Renal cortex interstitium (tissue), 15 donors: Measurements from ENCODE around the gene CPB2. TPM values are rescaled to one million over a fixed set of nuclear protein-coding genes. Genes with fewer than 3 reads are reported as not detected.

ENCODE experiments used
- DNase-seq, 11 donors: peaks; one replicate each; pipeline ENCODE4 v3.0.0-alpha.2; 2013; ENCODE audit warnings: low read depth in 9 of 11, low spot score in 4 of 11; ENCODE audit errors: extremely low read depth in 1 of 11
- long read RNA-seq, 16 experiments: transcript quantifications; one replicate each; lab custom pipeline, GENCODE V29; 2026
- polyA plus RNA-seq, 3 donors: library from polyadenylated mRNA; unstranded; fragments of 120-200 nt; gene quantifications; one replicate each; pipeline ENCODE4 v1.2.1, GENCODE V29; 2013; ENCODE audit not compliant: insufficient read length in 3 of 3

The CPB2 gene, protein sequence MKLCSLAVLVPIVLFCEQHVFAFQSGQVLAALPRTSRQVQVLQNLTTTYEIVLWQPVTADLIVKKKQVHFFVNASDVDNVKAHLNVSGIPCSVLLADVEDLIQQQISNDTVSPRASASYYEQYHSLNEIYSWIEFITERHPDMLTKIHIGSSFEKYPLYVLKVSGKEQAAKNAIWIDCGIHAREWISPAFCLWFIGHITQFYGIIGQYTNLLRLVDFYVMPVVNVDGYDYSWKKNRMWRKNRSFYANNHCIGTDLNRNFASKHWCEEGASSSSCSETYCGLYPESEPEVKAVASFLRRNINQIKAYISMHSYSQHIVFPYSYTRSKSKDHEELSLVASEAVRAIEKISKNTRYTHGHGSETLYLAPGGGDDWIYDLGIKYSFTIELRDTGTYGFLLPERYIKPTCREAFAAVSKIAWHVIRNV
- under 1 TPM; 0.14 to 0.23 (median 0.15) TPM for polyA plus RNA-seq
- long read RNA-seq, donor 1, result 0 reads
- long read RNA-seq, donor 2, result 0 reads
- long read RNA-seq, donor 3, result 0 reads
- long read RNA-seq, donor 4, result 0 reads
- long read RNA-seq, donor 5, result 0 reads
- long read RNA-seq, donor 6, result 0 reads
- long read RNA-seq, donor 7, result 0 reads
- long read RNA-seq, donor 8, result 0 reads
- long read RNA-seq, donor 9, result 0 reads
- long read RNA-seq, donor 10, result 0 reads
- long read RNA-seq, donor 11, result 0 reads
- long read RNA-seq, donor 12, result 0 reads
- long read RNA-seq, donor 13, result 0 reads
- long read RNA-seq, donor 14, result 0 reads
- long read RNA-seq, donor 15, result 0 reads
- long read RNA-seq, donor 16, result 0 reads

DNA sequence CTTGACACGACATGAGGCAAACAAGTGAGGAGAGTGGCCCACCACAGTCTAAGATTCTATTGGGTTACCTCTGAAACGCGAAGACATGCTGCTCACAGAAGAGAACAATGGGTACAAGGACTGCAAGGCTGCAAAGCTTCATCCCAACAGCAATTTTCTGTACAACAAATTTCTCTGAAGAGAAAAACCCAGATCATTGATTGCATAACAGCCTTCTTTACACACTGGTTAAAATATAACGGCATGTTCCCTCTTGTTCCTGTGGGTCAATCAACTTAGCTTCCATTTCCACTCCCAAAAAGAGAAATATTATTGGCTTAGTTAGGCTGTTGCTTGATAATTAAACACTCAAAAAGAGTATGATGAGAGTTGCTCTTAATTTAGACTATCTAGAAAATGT, at the start of gene CPB2:
TSS of gene CPB2 (minus strand) at position 166 of the 400 bp plus-strand sequence. CDS start at position 142, 24 bp downstream.
- DNase-seq, result no peak

DNA sequence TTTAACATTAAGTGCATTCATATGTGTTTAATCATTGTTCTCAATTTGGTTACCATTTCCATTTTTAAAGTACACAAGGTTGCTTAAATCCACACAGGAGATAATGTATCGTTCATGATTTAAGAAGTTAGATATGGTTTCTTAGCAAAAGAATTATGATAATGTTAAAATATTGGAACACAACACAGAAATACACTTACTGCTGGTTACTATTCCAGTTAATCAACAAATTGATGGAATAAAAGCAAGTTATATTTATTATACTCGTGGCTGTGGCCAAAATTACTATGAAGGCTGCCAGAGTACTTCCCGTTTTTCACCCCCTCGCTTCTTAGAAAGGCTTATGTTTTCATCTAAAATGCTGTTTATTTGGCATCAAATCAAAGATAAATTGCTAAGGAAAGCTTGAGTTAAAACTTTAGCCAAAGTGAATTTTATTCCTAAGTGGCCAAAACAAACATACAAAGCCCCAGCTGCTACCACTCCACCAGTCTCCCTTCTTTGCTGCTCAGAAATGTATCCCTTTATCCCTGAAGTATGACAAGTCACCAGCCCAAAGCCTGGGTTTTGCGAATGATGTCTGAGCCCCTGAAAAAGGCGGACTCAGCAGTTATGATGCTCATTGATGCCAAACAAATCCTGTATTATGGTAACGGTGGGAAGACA, 49.4 kb upstream of the CPB2 start:
- peak in 3 of 11 donors; percentile 45 to 63 (median 51) for DNase-seq

DNA sequence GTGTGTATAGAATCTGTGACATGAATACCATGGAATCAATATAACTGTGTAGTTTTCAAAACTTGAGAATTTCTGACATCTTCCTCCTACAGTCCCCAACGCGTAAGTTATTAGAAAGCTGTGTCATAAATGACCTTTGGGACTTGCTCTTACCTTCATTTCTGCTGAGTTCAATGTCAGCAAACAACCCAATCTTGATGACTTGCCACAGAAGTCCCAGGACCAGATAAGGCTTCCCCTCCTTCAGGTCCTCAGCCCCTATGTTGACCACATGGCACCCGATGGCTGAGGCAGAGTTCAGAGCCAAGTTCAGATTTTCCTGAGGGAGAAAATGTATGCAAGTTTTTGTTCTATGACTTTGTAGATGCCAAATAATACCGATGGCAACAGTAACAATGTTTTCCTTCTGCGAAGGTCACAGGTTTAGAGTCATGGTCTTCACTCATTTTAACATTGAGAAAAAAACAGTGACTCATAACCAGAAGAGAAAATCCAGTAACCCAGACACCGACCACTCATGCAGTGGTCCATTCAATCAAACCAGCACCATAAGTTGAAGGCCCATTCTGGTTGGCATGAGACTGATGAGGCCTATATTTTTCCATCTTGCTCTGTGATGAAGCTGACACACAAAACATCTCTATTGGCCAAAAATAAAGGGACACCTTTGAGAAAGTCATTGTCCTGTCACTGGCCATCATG, 47.9 kb upstream of the CPB2 start:
- DNase-seq, result no peak

DNA sequence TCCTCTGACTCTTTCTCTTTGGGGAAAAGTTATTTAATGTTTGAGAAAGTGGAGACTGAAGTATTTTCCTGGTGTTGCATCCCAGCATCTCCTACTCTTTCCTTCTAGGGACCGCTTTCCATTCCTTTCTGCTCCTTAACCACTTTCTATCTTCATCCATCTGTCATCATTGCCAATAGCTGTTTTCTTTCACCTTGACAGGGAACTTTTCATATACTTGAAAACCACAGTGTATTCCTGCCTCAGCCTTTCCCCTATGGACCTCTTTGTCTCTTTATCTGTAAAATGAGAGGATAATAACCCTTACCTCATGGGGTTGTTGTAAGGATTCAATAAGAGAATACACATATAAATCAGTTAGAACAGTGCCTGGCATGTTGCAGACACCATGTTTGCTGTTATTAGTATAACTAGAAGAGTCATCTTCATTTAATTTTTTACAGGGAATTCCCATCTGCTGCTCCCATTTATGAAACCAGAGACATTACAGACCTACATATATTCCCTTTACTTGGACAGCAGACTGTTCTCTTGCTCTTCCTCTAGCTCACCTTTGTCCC, 45.4 kb upstream of the CPB2 start:
- no peak for DNase-seq

DNA sequence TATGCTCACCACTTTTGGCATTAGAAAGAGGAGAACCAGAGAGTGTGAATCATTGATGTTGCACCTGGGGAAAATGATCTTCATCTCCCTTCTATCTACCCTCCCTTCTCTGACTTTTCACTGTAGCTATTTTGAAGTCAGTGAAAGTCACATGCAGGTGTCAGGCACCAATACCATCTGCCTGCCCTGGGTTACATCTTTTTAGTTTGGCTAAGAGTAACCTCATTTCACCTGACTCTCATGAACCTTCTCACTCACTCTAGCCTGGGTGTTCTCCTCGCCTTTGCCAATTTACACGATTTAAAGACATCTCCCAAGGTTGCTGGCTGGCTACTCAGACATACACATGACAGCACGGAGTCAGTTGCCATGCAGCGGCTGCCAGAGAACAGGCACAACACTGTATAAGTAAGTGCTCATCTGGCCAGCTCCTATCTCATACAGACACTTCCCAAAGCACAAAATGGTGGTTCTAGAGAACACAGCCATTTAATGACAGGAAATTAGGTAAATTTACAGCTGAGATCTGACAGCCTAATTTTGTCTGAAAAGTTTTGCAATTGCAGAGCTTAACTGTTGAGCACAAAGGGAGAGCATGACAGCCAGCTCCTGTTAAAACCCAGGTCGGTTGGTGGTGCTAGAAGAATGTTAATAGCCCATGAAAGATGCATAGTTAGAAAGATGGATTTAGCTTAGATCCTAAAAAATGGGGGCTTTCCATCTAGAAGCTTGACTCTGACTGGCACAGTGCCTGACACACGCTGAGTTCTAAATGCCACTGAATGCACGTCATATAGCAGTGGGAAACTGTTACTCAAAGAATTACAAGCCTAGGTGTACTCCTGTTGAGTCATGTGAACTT, 44.7 kb upstream of the CPB2 start:
- no peak for DNase-seq

DNA sequence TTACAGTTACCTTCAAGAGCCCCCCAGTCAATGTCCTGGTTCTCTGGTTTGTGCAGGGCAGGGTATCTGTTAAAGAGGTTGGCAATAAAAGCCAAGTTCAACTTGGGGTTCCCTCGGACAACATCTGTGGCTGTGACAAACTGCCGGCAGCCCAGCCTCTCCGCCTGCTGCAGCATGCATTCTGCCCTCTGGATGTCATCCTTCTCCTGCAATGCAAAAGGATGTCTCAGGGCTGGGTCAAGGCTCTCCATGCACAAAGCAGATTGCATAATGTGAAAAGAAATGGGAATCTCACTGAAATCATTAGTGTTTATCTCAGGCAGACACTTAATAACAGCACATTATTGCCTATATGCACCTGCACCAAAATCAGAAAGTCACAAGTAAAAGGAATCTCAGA, 42.1 kb upstream of the CPB2 start:
- no peak for DNase-seq

DNA sequence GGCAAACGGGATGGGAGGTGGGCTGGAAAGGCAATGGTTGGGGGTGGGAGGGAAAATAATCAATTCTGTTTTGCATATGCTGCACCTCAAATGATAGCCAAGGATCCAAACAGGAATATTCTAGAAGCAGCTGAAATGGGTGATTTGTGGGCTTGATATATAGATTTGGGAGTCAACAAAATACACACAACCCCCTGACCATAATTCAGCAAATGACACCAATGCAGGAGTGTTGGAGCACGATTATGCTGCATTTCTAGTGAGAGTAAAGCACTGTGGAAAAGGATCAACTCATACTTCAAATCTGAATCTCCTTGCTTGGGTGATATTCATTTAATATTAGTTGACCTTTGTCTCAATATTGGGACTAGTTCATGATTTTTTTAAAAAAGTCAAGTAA, 41.1 kb upstream of the CPB2 start:
- no peak for DNase-seq

DNA sequence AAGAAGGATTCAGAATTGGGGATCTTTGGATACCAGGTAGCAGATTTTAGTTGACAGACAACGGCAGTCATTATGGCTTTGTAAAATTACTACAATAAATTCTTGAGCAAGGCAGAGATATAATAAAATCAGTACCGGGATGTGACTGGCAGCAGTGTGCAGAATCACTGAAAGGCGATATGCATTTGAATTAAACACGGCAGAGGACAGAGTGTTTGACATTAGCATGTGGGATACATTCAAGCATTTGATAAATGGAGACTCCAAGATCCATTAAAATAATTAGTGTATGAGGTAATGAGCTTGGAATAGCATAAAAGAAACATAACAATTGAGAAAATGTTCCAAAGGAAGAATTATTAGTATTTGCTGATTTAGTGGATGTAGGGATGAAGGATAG, 40.3 kb upstream of the CPB2 start:
- no peak for DNase-seq

DNA sequence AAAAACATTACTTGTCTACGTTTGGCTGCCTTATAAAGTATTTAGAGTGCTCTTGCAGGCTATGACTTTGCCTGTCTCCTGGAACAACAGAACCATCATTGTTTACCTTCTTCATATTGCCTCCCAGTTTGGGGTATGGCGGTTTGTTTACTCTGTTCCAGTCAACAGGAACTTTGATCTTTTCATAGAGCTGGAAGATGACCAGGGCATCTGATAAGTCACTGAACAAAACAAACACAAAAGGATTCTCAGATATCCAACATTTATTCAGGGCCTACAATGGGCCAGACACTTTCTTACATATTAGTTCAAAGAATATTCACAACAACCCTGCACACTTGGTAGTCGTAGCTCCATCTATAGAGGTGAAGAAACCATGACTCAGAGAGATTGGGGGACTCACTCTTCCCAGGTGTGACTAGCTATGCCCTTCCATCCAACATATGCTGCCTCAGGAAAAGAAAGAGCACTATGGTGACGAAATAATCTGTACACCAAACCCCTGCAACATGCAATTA, 38.4 kb upstream of the CPB2 start:
- DNase-seq, result no peak

DNA sequence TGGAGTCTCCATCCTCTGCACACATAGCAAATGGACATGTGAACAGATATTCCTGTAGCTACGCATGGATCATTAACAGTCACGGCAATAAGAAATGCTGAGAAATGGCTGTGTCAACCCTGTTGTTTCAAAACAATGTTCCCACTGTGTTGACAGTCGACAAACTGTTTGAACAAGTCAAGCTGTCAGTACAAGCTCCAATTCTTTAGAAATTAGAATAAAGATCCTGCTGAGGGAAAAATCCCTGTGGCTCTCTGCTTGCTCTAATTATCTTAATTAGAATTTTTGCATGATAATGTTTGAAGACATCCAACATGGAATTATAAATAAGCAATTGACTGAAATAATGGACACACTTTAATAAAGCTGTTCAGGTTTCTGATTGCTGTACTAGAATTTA, 37.9 kb upstream of the CPB2 start:
- no peak for DNase-seq

DNA sequence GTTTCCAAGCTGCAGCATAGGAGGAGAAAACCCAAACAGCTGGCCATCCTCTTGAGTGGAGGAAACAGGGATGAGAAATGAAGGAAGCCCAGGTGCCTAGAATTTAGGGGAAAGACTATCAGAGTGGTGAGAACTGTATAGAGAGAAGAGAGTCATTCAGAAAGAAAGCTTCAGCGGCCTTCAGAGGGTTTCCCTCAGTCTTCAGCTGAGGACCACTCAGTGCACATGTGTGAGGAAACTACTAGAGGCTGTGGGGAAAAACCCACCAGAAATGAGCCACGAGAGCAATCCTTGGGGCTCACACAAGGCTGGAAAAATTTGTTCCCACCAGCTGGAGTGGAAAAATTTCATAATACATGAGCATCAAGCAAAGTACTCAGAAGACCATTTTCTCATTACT, 35.2 kb upstream of the CPB2 start:
- DNase-seq, result no peak

DNA sequence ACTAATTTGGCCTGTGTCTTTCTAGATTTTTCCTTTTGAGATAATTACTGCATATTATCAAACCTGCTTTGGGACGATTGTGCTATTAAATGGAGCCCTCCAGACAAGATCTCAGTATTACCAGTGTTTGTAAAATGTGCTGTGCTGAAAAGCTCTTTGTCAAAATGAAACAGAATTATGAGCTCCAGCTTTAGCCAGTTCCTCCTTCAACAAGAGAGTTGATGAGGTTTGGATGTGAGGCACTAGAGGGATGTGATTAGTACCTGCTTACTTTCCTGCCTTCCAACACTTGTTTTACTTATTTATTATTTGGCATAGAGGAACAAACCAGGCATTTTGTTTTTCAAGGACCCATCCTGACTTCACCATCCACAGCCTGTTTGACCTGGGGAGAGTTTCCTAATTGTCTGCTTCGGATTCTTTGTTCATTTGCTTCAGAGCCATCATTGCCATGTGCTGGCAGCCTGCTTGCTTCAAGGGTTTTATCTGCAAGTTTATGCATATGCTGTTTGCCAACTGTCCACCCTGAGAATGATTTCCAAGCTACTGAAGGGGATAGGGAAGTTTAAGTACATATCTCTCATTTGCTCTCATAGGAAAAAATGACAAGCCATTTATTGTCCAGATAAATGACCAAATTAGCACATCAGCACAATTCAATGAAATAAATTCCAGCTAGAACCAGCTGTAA, 32.9 kb upstream of the CPB2 start:
- DNase-seq, result no peak

DNA sequence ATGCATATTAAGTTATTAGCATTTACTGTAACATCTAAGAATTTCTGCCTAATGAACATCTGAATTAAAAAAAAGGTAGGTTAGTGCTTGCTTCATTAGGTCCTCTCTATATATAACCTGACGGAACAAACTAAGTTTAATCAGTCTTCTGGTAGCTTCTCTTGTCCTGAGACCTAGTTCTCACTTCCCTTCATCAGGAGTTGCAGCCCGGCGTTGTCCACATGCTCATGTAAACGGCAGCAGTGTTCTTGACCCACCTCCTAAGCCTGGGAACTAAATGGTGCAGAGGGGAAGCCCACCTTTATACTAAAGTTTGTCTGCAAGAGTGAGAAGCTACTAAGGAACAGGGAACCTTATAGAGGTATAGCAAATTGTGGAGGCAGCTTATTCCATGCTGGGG, 31.9 kb upstream of the CPB2 start:
- no peak for DNase-seq

DNA sequence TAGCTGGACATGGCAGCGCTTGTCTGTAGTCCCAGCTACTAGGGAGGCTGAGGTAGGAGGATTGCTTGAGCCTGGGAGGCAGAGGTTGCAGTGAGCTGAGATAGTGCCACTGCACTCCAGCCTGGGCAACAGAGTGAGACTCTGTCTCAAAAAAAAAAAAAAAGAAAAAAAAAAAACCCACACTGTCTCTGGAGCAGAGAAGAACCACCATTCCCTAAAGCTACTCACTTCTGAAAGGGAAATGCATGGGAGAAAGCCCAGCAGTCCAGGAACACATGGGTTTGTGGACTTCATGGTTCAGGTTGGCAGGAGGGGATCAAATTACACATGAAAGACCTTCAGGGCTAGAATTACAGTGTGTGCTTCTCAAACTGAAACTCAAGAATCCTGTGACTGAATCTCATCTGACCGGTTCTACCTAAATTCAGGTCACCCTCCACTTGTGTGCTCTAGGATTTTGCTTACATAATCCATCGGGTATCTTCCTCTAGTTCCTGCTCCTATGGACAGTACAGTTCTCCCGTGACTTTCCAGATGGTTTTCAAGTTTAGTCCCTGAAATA, 30.2 kb upstream of the CPB2 start:
- peak; percentile 43 to 86 (median 67) for DNase-seq

DNA sequence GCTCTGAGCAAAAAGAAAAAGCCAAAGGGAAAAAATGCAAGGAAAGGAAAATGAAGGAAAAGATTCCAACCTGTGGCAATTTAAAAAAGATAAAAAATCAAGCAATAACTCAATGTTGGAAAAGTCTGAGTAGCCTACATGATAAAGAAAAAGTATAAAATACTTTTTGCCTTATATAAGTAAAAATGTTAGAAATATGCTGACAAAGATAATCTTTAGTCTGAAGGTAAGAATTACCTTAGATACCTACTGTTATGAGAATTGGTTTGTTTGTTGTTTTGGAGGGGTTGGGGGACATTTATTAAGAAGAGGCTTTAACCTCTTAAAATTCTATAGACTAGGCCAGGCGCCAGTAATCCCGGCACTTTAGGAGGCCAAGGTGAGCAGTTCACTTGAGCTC, 29.7 kb upstream of the CPB2 start:
- no peak for DNase-seq

DNA sequence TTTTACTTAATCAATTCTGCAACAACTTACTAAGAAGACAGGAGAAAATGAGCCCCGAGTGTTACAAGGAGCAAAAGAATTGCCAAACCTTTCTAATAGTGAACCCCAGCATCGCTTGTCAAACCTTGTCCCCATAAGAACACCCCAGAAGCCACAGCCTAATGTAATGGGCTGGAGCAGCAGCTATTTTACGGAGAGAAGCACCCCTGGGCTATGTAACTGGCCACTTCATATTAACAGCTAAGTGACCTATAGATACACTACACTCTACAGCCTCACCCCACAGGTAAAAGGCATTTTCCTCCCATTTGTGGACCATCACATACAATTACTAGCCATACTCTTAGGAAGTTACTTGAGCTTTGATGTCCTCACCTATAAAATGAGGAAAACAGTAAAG, 27.3 kb upstream of the CPB2 start:
- no peak for DNase-seq

DNA sequence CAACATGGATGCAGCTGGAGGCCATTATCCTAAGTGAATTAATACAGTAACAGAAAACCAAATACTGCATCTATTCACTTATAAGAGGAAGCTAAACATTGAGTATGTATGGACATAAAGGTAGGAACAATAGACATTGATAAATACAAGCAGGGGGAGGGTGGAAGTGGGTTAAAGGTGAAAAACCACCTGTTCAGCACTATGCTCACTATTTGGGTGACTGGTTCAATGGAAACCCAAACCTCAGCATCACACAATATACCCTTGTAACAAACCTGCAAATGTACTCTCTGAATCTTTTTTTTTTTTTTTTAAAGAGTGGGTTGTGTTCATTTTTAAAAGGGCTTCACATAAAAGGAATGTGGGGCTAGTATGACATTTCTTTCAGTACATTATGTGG, 26.9 kb upstream of the CPB2 start:
- DNase-seq, result no peak
